Right forelimb (tissue), 1 donor: ENCODE data around the gene CALHM3.
A peak's percentile ranks its signal among the peaks of the same experiment; 100 is the strongest.
"Not testable (repeated sequence)": the region's sequence is repeated elsewhere in the genome, so short reads cannot be mapped to it uniquely, and the experiment has no call there.

ENCODE experiments used
- DNase-seq: peaks from one replicate; pipeline ENCODE4 v3.0.0-alpha.2; 2018

Gene CALHM3, protein sequence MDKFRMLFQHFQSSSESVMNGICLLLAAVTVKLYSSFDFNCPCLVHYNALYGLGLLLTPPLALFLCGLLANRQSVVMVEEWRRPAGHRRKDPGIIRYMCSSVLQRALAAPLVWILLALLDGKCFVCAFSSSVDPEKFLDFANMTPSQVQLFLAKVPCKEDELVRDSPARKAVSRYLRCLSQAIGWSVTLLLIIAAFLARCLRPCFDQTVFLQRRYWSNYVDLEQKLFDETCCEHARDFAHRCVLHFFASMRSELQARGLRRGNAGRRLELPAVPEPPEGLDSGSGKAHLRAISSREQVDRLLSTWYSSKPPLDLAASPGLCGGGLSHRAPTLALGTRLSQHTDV

DNA sequence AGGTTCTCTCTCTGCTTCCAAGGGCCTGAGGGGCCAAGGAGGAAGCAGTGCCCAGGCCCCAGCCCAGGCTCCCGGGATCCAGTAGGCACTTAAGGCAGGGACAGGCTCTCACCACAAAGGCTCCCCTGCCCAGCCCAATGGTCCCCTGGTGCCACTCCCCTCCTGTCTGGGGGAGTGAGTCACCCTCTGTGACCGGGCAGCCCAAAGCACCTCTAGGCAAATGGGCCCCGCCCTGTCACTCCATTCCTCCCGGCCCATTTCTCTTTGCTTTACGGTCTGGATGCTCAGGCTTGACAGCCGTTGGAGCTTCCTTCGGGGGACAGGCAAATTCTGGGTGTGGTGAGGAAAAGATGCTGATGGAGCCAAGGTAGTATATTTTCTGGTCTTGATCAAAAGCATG, at the start of gene CALHM3:
Gene CALHM3, minus strand, starts transcription at position 106 of the 400 bp plus-strand sequence. CDS start 208 bp downstream, outside the sequence.
- DNase-seq, result no peak

DNA sequence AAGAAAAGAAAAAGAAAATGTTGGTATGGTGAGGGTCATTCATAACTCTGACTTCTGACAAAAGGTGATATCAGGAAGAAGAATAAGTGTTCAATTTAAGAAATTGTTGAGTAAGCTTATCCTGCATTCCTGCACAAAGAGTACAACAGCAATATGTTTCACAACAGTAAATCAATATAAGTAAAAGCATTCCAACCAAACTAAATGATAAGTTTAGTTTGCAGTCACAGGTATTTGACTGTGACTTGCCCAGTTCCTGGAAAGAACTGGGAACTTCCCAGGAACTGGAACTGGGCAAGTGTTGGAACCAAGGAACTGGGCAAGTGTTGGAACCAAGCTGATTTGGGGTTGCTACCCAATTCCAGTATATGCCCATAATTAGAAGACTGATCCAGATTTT, 49.5 kb upstream of the CALHM3 start:
- DNase-seq, result no peak

DNA sequence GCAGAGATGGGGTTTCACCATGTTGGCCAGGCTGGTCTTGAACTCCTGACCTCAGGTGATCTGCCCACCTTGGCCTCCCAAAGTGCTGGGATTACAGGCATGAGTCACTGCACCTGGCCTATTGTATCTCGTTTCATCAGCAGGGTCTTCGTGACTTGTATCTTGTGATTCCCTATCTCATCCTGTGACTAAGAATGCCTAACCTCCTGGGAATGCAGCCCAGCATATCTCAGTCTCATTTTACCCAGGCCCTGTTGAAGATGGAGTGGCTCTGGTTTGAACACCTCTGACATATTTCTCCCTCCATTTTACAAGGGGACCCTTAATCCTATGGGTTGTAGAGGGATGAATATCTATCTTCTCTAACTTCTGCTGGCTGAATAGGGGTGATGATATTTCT, 48.4 kb upstream of the CALHM3 start:
- not testable (repeated sequence) for DNase-seq

DNA sequence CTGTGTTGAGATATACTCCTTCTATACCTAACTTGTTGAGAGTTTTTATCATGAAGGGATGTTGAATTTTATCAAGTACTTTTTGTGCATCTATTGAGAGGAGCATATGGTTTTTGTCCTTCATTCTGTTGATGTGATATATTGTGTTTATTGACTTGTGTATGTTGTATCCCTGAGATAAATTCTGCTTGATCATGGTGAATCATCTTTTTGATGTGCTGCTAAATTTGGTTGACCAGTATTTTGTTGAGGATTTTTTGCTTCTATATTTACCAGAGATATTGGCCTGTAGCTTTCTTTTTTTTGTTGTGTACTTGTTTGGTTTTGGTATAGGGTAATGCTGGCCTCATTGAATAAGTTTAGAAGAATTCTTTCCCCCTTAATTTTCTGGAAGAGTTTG, 46.9 kb upstream of the CALHM3 start:
- no peak for DNase-seq

DNA sequence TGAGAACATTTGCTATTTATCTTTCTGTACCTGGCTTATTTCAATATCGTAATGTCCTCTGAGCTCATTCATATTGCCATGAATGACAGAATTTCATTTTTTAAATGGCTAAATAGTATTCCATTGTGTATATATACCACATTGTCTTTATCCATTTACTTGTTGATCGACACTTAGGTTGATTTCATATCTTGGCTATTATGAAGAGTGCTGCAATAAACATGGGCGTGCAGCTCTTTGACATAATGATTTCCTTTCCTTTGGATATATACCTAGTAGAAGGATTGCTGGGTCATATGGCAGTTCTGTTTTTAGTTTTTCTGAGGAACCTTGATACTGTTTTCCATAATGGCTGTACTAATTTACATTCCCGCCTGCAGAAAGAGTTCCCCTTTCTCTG, 44.6 kb upstream of the CALHM3 start:
- DNase-seq, result no peak

DNA sequence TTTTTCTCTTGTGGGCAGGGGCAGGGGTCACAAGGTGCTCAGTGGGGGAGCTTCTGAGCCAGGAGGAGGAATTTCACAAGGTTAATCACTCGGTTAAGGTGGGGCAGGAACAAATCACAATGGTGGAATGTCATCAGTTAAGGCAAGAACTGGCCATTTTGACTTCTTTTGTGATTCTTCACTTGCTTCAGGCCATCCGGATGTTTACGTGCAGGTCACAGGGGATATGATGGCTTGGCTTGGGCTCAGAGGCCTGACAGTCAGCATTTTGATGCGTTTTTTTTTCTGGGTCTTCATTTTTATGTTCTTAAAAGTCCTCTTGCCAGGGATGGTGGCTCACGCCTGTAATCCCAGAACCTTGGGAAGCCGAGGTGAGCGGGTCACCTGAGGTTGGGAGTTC, 43.0 kb upstream of the CALHM3 start:
- not testable (repeated sequence) for DNase-seq

DNA sequence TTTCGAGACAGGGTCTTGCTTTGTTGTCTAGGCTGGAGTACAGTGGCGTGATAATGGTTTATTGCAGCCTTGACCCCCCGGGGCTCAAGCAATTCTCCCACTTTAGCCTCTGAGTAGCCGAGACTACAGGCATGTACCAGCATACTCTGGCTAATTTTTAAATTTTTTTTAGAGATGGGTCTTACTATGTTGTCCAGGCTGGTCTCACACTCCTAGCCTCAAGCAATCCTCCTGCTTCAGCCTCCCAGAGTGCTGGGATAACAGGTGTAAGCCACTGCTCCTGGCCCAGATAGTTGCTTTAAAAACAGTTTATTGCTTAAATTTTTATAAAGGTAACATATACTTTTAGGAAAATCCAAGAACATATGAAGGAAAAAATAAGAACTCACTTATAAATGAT, 40.8 kb upstream of the CALHM3 start:
- no peak for DNase-seq

DNA sequence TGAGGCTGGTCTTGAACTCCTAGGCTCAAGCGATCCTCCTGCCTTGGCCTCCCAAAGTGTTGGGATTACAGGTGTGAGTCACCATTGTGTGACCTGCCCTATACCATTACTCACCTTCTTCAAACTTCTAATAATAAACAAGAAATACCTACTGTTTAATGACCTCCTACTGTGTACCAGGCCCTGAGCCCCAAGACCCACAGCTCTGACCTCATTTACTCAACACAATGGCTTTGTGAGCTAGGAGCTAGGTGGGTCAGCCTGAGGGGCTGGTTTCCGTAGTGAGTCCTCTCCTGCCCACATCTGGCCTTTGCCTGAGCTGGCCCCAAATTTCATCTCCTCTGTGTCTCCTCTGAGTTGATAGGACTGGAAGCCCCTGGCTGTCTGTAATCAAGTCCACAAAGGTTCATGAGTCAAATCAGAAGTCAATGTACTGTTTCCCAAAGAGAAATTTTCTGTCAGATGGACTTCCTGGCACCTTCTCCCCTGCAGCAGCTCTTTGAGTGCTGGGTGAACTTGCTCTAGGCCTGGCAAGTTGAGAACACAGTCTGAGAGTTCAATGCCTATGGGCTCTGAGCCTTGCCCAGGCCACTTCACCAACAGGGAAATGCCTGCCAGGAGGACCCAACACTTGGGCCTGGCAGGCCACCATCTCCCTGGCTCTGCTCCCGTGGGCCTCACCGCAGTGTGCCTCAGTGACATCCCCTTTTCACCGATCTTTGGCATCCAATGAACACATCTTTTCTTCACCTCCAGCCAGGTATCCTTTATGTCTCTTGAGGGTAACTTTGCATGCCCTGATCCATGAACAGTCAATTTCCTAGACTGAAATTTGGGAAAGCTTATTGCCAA, 38.4 kb upstream of the CALHM3 start:
- no peak for DNase-seq

DNA sequence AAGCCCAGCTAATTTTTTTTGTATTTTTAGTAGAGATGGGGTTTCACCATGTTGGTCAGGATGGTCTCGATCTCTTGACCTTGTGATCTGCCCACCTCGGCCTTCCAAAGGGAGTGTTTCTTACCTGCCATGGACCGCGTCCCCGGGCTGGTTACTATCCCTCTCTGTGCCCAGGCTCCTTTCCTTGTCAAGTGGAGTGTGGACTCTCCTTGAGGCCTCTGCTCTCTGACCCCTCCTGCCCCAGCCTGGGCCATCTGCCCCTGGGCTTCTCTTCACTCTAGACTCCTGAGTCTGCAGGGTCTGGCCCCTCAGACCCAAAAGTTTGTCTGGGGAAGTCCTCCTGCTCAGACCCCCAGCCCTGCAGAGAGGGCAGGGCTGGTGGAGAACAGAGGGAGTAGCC, 35.2 kb upstream of the CALHM3 start:
- no peak for DNase-seq

DNA sequence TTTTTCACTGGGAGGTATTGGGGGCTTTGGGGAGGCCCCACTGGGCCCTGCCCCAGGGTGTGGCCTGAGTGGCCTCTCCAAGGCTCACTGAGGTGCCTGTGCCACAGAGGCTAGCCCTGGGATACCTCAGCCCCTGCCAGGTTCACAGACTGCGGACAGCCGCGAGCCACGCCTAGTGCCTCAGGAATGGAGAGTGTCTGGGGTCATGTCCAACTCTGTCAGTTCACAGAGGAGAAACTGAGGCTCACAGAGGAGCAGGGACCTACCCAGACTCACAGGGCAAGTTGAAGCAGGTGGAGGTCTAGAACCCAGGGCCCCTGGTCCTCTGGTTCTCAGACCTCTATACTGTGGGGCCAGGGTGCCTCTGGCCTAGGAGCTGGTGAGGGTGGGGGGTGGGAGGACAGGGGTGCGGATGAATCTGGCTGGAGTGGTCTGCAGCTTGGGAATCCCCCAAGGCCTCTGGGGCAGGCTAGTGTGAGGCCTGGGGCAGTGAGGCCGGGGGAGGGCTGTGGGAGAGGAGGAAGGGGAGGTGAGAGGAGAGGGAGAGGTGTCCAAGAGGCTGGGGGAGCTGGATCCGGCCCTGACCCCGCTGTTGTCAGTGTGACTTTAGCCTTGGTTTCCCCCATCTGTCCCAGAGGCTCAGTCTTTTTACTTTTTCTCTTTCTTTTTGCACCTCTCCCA, 34.5 kb upstream of the CALHM3 start:
- DNase-seq, result no peak

DNA sequence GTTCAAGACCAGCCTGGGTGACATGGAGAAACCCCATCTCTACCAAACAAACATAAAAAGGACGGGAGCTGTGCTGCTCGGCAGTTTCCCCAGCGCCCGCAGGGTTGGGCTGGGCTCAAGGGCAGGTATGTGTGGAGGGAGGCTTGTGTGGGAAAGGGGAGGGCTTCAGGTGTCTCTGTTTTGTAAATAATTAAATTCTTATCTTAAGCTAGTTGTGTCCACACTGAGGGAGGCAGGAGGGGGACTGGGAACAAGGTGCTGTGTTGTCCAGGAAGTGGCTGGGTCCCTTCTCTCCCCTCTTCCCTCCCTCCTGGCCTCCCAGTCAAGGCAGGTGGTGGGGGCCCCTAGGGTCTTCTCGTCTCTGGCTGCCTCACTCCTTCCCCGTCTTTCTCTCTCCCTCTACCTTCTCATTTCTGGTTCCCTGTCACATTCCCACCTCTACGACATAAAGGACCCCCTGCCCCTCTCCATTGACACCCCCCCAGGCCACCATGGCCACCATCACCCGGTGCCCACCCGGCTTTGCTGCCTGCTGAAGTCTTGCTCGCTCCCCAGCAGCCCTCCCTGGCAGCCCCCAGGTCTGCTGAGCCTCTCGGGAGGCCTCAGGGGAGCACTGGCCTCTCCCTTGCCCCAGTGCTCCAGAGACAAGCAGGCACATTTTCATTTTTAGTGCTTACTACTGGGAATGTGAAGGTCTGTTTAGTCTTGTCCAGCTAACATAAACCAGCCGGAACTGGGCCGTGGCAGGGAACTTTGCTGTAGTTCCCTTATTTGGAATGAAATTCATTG, 33.7 kb upstream of the CALHM3 start:
- no peak for DNase-seq

DNA sequence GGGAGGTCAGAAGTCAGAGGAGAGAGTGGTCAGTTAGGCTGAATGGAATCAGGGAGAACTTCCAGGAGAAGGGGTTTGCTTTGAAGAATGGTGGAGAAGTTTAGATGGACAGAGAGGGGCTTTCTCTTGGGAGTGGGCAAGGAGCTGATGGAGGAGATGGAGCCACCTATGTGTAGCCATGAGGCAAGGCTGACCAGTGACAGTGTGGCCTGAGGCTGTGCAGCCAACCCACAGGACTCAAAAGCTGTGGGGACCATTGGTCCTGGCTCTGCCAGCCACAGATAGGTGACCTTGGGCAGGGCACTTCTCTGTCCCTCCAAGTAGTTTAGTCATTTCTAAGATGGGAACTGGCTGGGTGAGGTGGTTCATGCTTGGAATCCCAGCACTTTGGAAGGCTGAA, 33.1 kb upstream of the CALHM3 start:
- no peak for DNase-seq

DNA sequence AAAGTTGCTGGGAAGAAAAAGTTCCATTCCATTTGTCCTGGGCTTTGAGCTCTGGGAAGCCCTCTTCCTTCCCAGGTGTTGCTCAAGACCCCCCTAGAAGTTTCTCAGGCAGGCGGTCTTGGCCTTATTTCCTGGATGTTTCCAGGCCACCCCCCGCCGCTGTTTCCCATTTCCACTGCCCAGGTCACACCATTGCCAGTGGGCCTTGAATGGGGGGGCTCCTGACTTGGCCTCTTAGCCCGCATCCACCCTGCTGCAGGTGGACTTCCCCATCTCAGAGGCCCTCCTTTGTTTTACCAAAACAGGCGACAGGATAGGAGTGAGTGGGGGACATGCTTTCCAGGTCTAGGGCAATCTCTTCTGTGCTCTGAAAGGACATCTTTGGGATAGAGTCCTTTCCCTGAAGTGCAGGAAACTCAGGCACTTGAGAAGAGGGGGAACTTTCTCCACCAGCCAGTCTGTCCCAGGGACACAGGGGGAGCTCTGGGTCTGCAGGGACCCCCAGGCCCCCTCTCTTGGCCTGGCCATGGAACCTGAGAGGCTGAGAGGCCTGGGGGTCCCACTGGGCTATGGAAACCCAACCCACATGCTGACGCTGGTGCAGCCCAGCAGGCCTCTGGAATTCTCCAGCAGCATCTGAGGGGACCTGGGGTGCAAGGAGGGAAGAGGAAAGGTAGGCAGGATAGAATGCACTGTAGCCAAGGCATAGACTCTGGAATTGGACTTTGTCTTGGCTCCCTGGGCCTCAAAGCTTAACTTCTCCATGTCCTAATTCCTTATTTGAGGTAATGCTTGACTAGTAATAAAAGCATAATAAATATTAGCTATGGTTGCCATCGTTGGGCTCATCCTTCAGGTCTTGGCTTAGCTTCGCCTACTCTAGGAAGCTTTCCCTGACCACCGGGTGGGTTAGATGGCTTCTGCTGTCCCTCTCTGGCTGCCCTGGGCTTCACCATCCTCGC, 32.0 kb upstream of the CALHM3 start:
- DNase-seq, result no peak

DNA sequence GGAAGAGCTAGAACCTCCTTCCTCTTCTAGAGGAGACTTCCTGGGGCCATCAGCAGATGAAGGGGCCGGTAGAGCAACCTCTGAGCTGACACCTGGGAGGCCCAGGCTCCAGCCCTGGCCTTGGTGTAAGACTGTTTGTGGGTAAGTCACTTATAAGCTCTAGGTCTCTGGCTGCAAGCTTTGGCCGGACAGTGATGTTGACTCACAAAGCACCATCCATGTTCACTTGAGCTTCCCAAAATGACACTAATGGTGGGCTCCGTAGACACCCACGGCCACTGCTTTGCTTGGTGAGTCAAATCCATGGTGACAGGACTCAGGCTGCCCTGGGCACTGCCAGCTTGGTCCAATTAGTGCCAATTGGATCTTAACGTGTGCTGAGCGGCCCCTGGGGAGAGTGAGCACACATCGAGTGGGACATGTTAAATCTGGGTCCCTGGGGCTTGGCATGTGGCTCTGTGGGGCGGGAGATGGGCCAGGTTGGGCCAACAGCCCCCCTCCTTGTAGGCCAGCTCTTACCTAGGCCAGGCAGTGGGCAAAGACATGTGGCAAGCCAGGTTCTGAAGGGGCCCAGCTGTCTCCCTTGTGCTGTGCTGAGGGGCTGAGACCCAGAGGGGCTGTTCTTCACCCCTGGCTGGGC, 31.1 kb upstream of the CALHM3 start:
- no peak for DNase-seq

DNA sequence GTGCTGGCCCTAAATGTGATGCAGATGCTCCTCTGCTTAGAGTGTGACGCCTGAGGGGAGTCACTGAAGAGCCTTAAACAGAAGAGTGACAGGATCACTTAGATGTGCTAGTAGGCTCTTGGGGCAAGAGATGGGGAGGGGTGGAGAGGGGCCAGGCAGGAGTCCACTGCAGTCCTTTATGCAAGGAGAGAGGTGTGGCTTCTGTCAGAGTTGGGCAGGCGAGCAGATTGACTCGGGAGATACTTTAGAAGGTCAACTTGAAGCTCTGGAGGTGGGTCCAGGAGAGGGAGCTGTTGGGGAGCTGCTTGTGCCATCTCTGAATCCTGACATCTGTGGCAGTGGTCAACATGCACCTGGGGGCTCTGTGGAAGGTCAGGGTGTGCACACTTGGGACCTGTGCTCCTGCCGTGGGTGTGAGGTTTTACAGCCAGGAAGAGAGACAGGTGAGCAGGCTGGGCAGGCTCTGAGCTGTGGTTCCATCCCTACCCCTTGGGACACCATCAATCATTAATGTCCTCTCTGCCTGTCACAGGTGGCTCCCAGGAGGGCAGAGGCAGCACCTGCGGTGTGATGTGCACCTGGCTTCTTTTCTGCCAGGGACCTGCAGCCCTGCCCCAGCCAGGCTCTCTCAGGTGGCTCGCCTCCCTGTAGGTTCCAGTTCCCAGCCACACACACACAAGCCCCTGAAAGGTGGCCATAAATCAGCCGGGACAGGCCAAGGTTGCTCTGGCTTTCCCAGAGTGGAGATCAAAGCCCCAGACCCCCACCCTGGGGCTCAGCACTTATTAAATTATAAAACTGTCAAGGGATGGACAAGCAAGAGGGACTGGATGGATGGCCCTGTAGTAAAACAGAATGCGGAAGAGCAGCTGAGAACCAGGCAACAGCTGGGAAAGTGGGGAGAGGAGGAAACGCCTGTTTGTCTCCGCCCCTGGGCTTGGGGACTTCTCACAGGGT, 28.5 kb upstream of the CALHM3 start:
- DNase-seq, result no peak

DNA sequence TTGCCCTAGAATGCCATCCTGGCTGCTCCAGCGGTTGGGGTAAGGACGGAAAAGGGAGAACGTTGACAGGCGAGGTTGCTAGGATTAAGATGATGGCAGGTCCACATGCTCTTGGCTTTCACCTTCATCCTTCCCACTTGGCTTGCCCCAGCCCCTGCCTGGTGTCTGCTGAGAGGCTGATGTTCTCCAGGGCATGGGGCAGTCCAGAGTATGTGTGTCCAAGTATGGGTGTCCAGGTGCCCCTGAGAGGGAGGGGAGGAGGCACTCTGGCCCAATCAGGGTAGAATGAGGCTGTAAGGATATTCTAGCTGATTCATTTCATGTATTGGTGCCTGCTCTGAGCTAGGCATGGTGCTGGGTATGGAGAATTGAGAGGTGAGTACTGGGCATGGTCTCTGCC, 27.0 kb upstream of the CALHM3 start:
- DNase-seq, result no peak

DNA sequence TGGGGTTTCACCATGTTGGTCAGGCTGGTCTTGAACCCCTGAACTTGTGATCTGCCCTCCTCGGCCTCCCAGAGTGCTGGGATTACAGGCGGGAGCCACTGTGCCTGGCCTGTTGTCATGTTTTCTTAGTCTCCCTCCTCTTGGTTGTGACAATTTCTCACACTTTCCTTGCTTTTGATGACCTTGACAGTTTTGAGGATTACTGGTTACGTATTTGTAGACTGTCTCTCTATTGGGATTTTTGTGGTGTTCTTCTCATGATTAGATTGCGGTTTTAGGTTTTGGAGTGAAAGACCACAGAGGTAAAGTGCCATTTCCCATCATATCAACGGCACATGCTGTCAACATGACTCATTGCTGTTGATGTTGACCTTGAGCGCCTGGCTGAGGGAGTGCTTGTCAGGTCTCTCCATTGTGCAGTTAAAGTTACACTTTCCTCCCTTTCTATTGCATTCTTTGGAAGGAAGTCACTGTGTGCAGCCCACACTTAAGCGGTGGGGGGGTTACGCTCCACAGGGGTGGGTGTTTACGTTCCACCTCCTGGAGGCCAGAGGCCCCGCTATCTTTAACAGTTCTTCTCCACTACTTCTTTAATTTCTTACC, 25.2 kb upstream of the CALHM3 start:
- DNase-seq, result peak; percentile 30

DNA sequence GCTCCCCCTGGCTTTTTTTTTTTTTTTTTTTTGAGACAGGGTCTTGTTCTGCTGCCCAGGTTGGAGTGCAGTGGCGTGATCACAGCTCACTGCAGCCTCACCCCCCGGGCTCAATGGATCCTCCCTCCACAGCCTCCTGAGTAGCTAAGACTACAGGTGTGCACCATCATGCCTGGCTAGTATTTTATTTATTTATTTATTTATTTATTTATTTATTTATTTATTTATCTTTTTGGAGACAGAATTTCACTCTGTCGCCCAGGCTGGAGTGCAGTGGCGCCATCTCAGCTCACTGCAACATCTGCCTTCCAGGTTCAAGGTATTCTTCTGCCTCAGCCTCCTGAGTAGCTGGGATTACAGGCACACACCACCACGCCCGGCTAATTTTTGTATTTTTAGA, 24.7 kb upstream of the CALHM3 start:
- not testable (repeated sequence) for DNase-seq
